Measurements from ENCODE around the gene ATP1A1.

ATP1A1 gene

GRCh38 chr1:116335850-116336624 lies 37.0 kb upstream of the ATP1A1 start:
- Histone ChIP-seq H3F3A (ENCODE audit: insufficient read depth) (no peaks in the 10 kb centered on the region), H4K20me1 (ENCODE audit: low read depth, low read length) (no peaks in the 10 kb centered on the region), H3K27ac (ENCODE audit: low read depth, low read length) (no peak overlapping the region), H2AFZ (ENCODE audit: low read depth, low read length, severe bottlenecking) (no peak overlapping the region), H3K79me2 (ENCODE audit: insufficient read depth, low read length) (no peaks in the 10 kb centered on the region), H3K4me3 (ENCODE audit: insufficient read depth, low read length, poor library complexity, severe bottlenecking) (no peak overlapping the region), H3K27me3 (ENCODE audit: low read length) (no peaks in the 10 kb centered on the region), H3K9me3 (ENCODE audit: insufficient read depth, low read length) (no peaks in the 10 kb centered on the region), H3K36me3 (ENCODE audit: low read length) (no peaks in the 10 kb centered on the region), H3K4me2 (ENCODE audit: low read depth, low read length, poor library complexity, severe bottlenecking) (no peak overlapping the region), H3K9ac (ENCODE audit: low read length) (no peak overlapping the region), H3K9me2 (replicated peaks; ENCODE audit: insufficient read depth, low read length) (no peaks in the 10 kb centered on the region)
- TF ChIP-seq EZH2phosphoT487 (conservative IDR thresholded peaks at IDR 0.05; ENCODE audit: low read length) (no peak), CTCF (IDR thresholded peaks at IDR 0.05; ENCODE audit: insufficient read depth, low read length, poor library complexity, severe bottlenecking) (no peak)

GRCh38 chr1:116337398-116337797 lies 35.6 kb upstream of the ATP1A1 start:
- Histone ChIP-seq H3K27ac (ENCODE audit: low read depth, low read length) (no peak overlapping the region), H3K27me3 (ENCODE audit: low read length) (no peaks in the 10 kb centered on the region), H3K4me2 (ENCODE audit: low read depth, low read length, poor library complexity, severe bottlenecking) (no peak overlapping the region), H4K20me1 (ENCODE audit: low read depth, low read length) (no peaks in the 10 kb centered on the region), H2AFZ (ENCODE audit: low read depth, low read length, severe bottlenecking) (no peak overlapping the region), H3K9me2 (replicated peaks; ENCODE audit: insufficient read depth, low read length) (no peaks in the 10 kb centered on the region), H3F3A (ENCODE audit: insufficient read depth) (no peaks in the 10 kb centered on the region), H3K9ac (ENCODE audit: low read length) (no peak overlapping the region), H3K9me3 (ENCODE audit: insufficient read depth, low read length) (no peaks in the 10 kb centered on the region), H3K36me3 (ENCODE audit: low read length) (no peaks in the 10 kb centered on the region), H3K4me3 (ENCODE audit: insufficient read depth, low read length, poor library complexity, severe bottlenecking) (no peak overlapping the region), H3K79me2 (ENCODE audit: insufficient read depth, low read length) (no peaks in the 10 kb centered on the region)
- TF ChIP-seq CTCF (IDR thresholded peaks at IDR 0.05; ENCODE audit: insufficient read depth, low read length, poor library complexity, severe bottlenecking) = no peak
- no peak for TF ChIP-seq EZH2phosphoT487 (conservative IDR thresholded peaks at IDR 0.05; ENCODE audit: low read length)

- Histone ChIP-seq H3K36me3 (ENCODE audit: low read length) (no peaks in the 10 kb centered on the region), H2AFZ (ENCODE audit: low read depth, low read length, severe bottlenecking) (no peak overlapping the region), H3K4me3 (ENCODE audit: insufficient read depth, low read length, poor library complexity, severe bottlenecking) (no peak overlapping the region), H3K9me2 (replicated peaks; ENCODE audit: insufficient read depth, low read length) (no peaks in the 10 kb centered on the region), H3K9ac (ENCODE audit: low read length) (no peak overlapping the region), H3K4me2 (ENCODE audit: low read depth, low read length, poor library complexity, severe bottlenecking) (no peak overlapping the region), H3K27me3 (ENCODE audit: low read length) (no peaks in the 10 kb centered on the region), H3F3A (ENCODE audit: insufficient read depth) (no peaks in the 10 kb centered on the region), H3K27ac (ENCODE audit: low read depth, low read length) (no peak overlapping the region), H3K79me2 (ENCODE audit: insufficient read depth, low read length) (no peaks in the 10 kb centered on the region), H3K9me3 (ENCODE audit: insufficient read depth, low read length) (no peaks in the 10 kb centered on the region), H4K20me1 (ENCODE audit: low read depth, low read length) (no peaks in the 10 kb centered on the region)
- no peak for TF ChIP-seq EZH2phosphoT487 (conservative IDR thresholded peaks at IDR 0.05; ENCODE audit: low read length)
- no peak for TF ChIP-seq CTCF (IDR thresholded peaks at IDR 0.05; ENCODE audit: insufficient read depth, low read length, poor library complexity, severe bottlenecking)
Measured at GRCh38 chr1:116338400-116338799, 34.6 kb upstream of the ATP1A1 start.
